ENCODE results near the gene SEMA7A.

- TF ChIP-seq, protein P1, sequence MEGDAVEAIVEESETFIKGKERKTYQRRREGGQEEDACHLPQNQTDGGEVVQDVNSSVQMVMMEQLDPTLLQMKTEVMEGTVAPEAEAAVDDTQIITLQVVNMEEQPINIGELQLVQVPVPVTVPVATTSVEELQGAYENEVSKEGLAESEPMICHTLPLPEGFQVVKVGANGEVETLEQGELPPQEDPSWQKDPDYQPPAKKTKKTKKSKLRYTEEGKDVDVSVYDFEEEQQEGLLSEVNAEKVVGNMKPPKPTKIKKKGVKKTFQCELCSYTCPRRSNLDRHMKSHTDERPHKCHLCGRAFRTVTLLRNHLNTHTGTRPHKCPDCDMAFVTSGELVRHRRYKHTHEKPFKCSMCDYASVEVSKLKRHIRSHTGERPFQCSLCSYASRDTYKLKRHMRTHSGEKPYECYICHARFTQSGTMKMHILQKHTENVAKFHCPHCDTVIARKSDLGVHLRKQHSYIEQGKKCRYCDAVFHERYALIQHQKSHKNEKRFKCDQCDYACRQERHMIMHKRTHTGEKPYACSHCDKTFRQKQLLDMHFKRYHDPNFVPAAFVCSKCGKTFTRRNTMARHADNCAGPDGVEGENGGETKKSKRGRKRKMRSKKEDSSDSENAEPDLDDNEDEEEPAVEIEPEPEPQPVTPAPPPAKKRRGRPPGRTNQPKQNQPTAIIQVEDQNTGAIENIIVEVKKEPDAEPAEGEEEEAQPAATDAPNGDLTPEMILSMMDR (IDR thresholded peaks at IDR 0.05), result no peak
- TF ChIP-seq POLR2A (IDR thresholded peaks at IDR 0.05), result no peak
- no peak for TF ChIP-seq POLR2AphosphoS5 (IDR thresholded peaks at IDR 0.05)
These were observed 14.3 kb downstream of the SEMA7A start for GRCh38 chr15:74419432-74419831.

Measured in transverse colon (tissue), 4 donors.